GM21717 (cell line): ENCODE data around the gene C14orf93.
"Not testable (repeated sequence)": the region's sequence is repeated elsewhere in the genome, so short reads cannot be mapped to it uniquely, and the experiment has no call there.

ENCODE experiments used
- ATAC-seq: cut with Tn5 transposase; IDR thresholded peaks from one replicate; pipeline ENCODE4 v1.9.1; 2021; ENCODE audit warnings: mild to moderate bottlenecking, moderate library complexity; ENCODE audit not compliant: unreplicated experiment

Gene C14orf93

DNA sequence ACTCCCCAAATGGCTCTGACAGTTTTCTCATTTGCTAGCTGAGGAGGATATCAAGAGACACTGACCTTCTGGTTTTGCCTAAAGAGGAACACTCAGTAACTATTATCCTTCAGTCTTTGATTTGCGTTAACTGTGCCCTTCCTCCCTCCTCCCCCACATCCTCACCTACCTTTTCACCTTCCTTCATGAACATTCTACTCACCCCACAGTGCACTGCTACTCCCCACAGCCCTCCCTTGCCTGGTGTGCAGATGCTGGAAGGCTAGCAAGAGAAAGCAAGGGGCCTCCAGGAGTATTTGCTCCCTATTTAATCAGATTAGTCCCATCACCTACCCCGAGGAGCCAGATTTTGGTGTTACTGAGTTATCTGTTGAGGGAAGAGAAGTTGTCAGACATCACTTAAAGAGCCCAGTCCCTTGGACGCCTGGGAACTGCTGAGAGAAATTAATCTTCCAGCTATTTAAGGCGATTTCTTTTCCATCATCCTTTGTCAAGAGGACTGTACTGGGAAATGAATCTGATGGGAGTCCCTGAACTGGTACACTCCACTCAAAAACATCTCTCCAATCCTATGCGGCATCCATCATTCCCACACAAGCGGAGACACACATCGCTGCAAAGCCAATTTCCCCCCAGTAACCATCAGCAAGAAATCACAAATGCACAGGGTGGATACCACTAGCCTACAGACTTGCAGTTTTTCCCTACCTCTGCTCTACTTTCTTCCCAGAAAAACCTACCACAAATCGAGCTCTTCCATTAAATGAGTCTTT, 13.3 kb upstream of the C14orf93 start:
- no peak for ATAC-seq

DNA sequence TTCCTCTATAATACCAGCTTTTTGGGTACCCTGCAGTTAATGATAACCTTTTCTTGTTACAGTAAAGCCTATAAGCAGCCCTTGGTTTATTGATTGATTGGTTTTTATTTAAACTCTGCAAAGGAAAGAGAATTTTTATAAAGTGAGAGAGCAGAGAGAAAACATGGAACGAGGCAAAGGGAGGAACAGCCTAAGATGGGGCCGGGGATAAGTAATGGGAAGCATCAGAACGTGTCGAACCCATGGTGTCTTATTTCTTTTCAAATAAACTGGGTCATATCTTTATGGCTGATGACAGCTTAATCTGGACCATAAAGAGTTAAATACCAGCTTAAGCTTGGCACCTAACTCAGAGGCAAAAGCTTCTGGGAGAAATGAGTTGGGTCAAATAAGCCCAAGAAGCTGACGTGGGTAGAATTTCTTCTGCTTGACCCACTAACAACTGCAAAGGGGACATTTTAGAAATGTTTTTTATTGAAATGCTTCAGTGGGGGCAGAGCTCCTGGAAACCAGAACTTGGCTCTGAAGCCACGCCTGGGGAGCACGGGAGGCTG, 12.0 kb upstream of the C14orf93 start:
- no peak for ATAC-seq

DNA sequence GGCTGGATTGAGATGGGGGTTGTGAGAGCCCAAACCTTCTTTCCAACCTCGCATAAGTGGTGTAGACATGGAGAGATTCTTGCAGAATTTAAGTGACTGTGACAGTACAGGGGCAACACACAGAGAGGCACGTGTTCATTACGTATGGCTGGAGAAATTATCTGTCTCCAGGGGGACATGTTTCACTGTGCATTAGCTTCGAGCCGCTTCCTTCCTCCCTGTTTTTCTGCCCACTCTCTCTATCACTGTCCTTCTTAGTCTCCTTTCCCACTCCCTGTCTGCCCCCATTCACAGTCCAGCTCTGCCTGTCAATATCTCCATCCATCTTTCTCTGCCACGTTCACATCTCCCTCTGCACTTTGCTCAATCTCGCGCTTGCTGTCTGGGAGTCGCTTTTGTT, 11.5 kb upstream of the C14orf93 start:
- ATAC-seq = no peak

DNA sequence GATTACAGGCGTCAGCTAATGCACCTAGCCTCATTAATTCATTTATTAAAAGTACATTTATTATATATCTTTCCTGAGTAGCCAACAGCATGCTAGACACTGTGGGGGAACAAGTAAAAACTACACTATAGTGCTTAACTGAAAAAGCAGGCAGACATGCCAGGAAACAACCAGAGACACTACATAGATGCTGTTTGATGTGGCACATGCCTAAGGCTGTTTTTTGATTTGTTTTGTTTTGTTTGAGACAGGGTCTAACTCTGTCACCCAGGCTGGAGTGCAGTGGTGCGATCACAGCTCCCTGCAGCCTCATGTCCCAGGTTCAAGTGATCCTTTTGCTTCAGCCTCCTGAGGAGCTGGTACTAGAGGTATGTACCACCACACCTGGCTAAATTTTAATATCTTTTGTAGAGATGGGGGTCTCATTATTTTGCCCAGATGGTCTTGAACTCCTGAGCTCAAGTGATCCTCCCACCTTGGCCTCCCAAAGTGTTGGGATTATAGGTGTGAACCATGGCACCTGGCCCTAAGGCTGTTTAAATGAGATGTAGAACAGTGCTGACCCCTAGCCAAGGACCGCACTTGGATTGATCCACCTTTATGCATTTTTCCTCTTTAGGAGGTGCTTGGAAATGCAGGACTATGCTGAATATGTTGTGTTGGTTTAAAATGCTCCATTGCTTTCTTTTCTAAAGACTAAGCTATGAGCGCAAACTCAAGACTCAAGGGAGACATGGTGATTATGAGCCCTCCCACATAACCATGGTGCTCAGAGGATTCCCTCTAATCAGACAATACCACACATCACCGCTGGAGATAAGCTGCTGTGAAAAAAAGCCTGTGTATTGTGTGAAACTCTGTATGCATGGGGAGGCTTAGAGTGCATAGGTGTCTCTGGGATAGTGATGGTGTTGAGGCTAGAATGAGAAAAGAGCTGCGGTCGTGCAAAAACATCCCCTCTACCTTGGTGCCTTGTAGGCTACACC, 10.5 kb upstream of the C14orf93 start:
- ATAC-seq = no peak

DNA sequence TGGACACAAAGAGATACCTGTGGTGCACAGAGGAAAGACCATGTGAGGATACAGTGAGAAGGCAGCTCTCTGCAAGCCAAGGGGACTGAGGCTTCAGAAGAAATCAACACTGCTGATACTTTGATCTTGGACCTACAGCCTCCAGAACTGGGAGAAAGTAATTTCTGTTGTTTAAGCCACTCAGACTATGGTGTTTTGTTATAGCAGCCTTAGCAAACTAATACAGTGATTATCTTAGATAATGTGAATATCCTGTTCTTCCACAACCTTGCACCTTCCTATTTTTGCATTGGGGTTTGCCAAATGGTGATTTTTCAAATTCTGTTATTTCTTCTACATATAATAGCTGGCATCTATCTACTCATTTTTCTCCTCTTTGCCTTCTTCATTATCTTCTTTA, 8.2 kb upstream of the C14orf93 start:
- ATAC-seq = no peak

DNA sequence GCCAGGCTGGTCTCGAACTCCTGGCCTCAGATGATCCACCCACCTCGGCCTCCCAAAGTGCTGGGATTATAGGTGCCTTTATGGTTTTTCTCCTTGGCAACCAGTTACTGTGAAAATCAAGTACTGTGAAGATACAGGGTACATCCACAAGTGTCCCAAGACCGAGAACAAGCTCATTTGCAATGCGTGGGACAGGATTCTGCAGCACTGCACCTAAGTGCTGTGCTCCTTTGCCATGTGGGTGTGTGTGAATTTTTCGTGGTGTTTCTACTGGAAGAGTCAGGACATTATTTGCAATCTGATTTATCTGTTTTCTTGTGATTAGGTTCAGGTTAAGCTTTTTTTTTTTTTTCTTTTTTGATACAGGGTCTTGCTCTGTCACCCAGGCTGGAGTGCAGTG, 7.1 kb upstream of the C14orf93 start:
- no peak for ATAC-seq

DNA sequence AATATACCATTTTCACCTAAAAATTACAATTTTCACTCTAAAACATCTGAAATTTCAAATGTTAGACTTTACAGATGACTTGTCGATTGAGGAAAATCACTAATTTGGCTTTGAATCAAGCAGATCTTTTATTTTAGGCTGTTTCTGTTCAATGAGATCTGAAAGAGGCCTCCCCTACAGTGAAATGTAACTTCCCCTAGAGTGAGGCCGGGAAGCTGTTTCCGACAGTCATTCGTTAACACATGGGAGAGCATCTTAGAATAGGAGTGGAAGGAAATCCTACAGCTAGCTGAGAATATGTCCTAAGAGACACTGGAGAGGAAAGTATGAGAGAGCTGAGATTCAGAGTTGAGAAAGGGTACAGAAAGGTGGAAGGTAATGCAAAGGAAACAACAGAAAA, 5.7 kb upstream of the C14orf93 start:
- no peak for ATAC-seq

DNA sequence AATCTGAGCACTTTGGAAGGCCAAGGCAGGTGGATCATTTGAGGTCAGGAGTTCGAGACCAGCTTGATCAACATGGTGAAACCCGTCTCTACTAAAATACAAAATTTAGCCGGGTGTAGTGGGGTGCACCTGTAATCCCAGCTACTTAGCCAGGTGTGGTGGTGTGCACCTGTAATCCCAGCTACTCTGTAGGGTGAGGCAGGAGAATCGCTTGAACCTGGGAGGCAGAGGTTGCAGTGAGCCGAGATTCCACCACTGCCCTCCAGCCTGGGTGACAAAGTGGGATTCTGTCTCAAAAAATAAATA, 3.8 kb upstream of the C14orf93 start:
- not testable (repeated sequence) for ATAC-seq

DNA sequence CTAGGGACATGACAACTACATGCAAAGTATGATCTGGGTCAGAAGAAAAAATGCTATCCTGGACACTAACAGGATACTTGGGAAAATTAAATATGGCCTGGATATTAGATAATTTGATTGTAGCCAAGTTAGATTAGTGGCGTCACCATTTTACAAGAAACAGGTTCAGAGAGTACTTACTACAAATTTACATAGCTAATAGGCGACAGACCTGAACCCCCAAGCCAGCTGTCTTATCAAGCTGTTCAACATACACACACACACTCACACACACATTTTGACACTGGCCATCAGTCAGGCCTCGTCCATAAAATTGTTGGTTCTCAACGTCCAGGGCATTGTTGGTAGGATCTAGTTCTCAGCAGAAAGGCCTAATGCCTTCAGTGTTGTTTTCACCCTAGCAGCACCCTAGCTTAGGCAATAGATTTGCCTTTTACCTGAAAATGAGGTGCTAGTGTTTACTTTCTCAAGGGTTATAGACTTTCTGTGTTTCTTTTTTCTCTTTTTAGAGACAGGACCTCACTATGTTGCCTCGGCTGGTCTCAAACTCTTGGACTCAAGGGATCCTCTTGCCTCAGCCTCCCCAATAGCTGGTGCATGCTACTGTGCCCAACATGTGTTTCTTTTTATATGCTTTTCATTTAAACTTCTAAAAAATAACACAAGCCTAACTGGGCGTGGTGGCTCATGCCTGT, 3.3 kb upstream of the C14orf93 start:
- ATAC-seq = no peak

DNA sequence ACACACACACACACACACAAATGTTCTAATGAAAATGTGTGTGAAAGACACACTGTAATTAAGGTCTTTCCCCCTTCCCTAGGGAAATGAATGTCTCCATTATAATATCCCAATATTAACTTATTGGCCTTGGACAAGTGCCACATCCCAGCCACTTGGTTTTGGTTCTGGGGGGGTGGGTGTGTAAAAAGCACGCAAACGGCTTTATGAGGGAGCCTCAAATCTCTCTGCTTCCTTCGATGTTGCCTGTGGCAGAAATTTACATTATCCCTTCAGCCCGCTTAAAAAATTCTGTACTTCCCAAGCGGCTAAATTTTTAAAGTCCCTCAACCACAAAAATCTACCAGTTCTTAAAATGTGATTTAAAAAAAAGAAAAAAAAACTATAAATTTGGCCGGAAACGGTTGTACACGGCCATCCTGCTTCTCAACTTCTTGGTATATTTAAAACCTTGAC, 432 bp downstream of the C14orf93 start:
- no peak for ATAC-seq

DNA sequence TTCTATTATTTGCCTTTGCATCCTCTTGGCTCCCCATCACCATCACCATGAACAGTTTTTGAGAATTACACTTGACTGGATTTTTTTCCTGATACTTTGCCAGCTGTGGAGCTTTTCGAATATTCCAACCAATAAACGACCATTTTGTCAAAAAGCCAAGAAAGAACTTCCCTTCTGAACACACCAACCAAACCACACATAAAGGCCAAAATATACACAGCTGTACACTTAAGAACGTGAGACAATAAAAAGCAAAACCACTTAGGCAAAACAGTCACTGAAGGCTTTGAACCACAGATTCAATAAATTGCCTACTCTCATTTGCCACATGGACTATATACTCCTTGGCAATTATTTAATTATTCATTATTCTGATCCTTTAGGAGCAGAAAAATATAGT, 1.1 kb downstream of the C14orf93 start:
- ATAC-seq = no peak

DNA sequence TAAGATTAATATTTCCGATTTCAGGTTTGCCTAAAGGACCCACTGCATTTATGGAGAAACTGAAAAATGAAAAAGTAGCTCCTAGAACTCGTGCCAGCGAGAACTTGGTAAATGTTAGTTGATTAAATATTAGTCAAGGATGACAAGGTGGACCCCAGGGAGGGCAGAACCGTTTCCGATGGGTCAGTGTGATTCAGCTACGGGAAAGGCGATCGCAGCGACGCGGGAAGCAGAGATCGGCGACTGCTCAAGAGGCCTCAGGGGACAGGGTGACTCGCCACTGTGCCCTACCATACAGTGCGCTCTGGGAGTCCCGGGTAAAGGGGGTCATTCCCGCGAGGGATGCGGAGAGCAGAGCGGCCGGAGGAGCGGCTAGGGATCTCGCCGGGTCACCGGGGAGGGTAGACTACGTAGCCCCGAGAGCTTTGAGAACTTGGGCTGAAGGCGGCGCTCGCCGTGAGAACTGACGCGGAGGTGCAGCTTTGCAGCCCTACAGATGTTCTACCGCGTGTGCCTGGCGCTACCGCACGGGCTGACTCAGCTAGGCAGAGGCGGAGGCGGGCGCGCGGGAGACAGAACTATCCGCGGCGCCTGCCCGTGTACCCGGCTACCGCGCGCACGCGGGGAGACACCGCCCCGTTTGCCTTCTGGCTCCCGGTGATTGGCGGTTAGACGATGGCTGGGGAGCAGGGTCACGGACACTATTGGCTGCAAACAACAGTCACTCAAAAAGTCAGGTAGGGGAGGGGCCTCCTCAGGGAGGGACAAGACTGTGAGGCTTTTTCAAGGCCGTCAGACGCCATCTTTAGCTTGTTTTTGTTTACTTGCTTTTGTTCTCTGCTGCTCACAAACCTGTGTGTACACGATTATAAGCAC, 3.2 kb downstream of the C14orf93 start:
- ATAC-seq = peak; percentile 90

DNA sequence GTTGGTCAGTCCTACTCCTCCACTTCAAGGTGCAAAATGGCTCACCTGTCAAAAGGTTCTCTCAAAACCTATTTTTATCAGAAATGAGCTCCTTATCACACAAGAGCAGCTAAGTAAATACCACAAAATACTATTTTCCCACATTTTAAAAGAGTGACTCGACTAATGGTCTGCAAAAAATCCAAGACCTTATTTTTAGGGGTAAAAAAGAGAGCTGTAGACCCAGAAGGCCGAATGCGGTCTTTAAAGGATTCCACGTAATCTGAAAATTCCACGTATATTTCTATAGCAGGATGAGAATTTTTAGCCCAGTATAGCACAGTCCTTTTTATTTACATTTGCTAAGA, 3.8 kb downstream of the C14orf93 start:
- no peak for ATAC-seq

DNA sequence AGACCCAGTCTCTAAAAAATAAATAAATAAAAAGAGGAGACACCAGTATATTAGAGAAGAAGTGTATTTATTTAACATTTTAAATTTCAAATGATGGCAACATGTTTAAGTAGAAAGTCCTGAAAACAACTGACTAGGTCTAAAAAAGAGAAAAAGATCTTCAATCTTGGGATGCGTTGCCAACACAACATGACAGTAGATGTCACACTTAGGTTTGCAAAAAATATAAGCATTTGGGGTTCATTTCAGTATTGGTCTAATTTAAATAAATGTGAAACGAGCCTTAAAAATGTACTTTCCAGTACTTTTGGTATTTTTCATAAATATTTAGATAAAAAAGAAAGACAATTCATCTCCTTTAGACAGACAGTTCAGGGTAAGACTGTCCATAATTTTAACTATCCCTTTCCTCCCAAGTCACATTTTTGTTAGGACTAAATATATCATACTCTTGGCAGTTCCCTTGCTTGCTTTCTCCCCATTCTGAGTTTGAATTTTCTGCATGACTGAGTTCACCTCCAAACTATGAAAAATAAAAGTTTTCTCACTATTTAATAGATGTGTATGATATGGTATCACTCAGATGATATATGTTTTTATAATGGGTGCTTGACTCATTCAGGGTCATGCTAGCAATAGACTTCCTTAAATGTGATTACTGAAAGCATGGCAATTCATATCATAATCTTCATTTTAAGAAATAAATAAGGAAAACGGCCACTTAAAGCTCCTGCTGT, 4.3 kb downstream of the C14orf93 start:
- ATAC-seq = no peak

DNA sequence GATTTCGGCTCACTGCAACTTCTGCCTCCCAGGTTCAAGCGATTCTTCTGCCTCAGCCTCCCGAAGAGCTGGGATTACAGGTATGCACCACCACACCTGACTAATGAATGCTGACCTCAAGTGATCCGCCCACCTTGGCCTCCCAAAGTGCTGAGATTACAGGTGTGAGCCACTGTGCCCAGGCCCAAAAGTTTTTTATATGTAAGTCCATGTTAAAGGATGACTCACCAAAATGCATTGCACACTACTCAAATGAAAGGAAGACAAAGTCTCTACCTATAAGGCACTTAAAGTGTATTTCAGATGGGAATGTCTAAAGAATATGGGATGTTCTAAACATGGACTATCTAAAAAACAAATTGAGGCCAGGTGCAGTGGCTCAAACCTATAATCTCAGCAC, 5.7 kb downstream of the C14orf93 start:
- not testable (repeated sequence) for ATAC-seq

DNA sequence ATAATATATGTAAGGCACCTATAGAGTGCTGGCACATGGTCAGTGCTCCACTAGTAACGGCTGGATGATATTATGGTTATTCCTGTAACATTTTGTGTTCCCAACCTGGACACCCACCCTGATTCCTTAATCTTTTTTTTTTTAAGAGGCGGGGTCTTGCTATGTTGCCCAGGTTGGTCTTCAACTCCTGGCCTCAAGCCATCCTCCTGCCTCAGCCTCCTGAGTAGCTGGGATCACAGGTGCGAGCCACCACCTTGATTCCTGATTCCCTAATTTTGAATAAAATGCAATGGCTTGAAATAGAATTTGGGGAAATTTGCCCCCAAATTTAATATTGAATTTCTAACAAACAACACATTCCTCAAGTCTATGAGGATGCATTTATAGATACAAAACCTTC, 7.4 kb downstream of the C14orf93 start:
- ATAC-seq = no peak

DNA sequence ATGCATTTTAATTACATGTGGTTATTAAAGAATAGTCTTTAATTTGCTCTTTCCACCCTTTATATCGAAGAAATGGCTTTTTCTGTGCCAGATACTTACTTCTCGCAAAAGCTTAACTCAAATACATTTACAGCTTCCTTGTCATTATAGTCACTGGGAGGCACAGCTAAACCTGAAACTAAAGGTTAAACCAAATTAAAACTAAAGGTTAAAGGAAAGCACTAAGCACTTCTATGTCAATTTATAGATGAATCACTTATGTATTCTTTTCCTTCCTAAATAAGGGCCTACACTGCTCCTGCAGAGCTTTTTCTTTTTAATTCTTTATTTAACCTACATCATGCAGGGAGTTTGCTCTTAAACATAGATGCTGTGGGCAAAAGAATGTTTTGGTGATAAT, 9.1 kb downstream of the C14orf93 start:
- ATAC-seq = no peak

DNA sequence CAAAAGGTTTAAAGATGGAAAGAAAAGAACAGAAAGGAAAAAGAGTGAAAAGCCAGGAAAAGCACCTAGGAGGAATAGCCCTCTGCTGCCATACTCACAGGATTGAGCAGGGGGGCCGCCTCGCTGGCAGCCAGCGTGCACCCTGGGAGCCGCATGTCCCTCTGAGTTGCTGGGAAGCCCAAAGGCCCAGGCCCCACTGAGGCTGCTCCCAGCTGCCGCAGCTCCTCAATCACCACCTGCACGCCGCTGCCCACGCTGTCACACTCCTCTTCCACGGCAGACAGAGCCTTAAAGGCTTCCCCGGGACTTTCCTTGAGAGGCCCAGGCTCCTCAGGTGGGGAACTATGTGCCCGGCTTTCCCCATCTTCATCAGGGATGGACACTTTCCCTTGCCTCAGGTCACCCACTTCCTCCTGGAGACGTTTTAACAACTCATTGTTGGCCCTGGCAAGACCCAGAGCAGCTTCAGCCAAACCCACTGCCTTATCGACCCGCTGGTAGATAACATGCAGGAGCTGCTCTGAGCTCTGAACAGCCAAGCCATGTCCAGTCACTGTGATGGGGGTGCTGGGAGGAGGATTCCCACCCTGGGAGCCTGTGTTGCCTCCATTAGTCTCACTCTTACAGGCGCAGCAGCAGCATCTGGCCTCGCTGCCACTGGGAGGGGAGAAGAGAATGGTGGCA, 11.5 kb downstream of the C14orf93 start:
- ATAC-seq = no peak

DNA sequence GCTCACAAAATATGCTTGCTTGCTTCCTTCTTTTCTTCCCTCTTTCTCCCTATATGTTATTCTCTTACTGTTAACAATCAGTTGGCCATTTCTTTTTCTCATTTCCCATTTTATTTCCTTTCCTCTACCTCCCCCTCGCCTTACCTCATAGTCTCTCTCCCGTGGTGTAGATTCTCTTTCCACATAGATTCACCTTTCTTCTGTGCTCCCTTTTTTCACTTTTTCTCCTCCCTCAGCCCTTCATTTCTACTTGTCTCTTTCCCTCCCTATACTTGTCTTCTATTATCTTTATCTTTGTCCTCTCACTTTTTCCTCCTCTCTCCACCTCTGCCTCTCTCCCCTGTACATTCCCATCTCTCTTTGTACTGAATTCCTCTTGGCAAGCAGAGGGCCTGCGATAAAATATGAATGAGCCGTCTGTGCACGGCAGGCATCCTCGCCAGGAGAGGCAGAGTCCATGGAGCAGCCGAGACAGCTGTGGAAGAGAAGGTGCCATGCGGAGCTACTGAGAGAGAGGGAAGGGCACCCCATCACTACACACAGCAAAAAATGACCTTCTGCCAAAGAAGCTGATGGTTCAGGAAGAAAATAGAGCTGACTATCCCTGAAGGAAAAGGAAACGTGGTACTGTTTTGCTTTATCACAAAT, 12.1 kb downstream of the C14orf93 start:
- ATAC-seq = no peak
